PC-9 (cell line): ENCODE data around the gene KRTAP9-6.
"Not testable (repeated sequence)": the region's sequence is repeated elsewhere in the genome, so short reads cannot be mapped to it uniquely, and the experiment has no call there.

Experiments used
- EZH2 ChIP-seq: fragments of 200-600 bp; sonication (generic); IDR thresholded peaks from 2 replicates; pipeline ENCODE4 v1.8.0; 2017; ENCODE audit warnings: antibody characterized with exemption, low read depth
- TF ChIP-seq, protein P1 (sequence below): fragments of 200-600 bp; sonication (generic); conservative IDR thresholded peaks from 2 replicates; pipeline ENCODE4 v1.6.1; 2017; ENCODE audit warnings: mixed run types, antibody characterized with exemption, mild to moderate bottlenecking, moderate library complexity

DNA sequence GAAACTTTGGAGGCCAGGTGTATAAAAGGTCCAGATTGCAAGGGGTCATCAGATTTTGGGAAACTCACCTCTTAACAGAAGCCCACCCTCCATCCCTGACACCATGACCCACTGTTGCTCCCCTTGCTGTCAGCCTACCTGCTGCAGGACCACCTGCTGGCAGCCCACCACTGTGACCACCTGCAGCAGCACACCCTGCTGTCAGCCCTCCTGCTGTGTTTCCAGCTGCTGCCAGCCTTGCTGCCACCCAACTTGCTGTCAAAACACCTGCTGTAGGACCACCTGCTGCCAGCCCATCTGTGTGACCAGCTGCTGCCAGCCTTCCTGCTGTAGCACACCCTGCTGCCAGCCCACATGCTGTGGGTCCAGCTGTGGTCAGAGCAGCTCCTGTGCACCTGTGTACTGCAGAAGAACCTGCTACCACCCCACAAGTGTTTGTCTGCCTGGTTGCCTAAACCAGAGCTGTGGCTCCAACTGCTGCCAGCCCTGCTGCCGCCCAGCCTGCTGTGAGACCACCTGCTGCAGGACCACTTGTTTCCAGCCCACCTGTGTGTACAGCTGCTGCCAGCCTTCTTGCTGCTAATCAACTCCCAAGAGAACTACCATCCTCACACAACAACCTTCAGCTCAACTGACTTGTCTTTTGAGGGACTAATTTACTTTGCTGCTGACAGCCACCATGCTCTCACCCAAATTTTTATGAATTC, 32.6 kb upstream of the KRTAP9-6 start, which contains the start of gene KRTAP9-3:
- TF ChIP-seq, protein P1, sequence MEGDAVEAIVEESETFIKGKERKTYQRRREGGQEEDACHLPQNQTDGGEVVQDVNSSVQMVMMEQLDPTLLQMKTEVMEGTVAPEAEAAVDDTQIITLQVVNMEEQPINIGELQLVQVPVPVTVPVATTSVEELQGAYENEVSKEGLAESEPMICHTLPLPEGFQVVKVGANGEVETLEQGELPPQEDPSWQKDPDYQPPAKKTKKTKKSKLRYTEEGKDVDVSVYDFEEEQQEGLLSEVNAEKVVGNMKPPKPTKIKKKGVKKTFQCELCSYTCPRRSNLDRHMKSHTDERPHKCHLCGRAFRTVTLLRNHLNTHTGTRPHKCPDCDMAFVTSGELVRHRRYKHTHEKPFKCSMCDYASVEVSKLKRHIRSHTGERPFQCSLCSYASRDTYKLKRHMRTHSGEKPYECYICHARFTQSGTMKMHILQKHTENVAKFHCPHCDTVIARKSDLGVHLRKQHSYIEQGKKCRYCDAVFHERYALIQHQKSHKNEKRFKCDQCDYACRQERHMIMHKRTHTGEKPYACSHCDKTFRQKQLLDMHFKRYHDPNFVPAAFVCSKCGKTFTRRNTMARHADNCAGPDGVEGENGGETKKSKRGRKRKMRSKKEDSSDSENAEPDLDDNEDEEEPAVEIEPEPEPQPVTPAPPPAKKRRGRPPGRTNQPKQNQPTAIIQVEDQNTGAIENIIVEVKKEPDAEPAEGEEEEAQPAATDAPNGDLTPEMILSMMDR, result not testable (repeated sequence)
- not testable (repeated sequence) for TF ChIP-seq EZH2
